Prostate gland (tissue), 2 donors: ENCODE results near the gene NDOR1.

Experiments
- POLR2A ChIP-seq: fragments of 450-650 bp; IDR thresholded peaks from one replicate; pipeline ENCODE4 v1.6.1; 2016; ENCODE audit warnings: antibody characterized with exemption, mild to moderate bottlenecking
- POLR2AphosphoS5 ChIP-seq: sonication (generic); formaldehyde crosslinking; IDR thresholded peaks from one replicate; pipeline ENCODE4 v1.6.1; 2017; ENCODE audit warnings: antibody characterized with exemption
- TF ChIP-seq, protein P1 (sequence below), 4 experiments: fragments of 200-600 bp in 2 of 4; fragments of 450-650 bp in 2 of 4; sonication (generic) in 2 of 4; IDR thresholded peaks; 1 replicate in 3 of 4; 2 replicates in 1 of 4; pipeline ENCODE4 v1.5.1; 2016 to 2019; ENCODE audit warnings: antibody characterized with exemption in 4 of 4, mild to moderate bottlenecking in 2 of 4, moderate library complexity in 2 of 4

- TF ChIP-seq, protein P1, sequence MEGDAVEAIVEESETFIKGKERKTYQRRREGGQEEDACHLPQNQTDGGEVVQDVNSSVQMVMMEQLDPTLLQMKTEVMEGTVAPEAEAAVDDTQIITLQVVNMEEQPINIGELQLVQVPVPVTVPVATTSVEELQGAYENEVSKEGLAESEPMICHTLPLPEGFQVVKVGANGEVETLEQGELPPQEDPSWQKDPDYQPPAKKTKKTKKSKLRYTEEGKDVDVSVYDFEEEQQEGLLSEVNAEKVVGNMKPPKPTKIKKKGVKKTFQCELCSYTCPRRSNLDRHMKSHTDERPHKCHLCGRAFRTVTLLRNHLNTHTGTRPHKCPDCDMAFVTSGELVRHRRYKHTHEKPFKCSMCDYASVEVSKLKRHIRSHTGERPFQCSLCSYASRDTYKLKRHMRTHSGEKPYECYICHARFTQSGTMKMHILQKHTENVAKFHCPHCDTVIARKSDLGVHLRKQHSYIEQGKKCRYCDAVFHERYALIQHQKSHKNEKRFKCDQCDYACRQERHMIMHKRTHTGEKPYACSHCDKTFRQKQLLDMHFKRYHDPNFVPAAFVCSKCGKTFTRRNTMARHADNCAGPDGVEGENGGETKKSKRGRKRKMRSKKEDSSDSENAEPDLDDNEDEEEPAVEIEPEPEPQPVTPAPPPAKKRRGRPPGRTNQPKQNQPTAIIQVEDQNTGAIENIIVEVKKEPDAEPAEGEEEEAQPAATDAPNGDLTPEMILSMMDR (IDR thresholded peaks at IDR 0.05): no peak
- TF ChIP-seq POLR2A (no peak), POLR2AphosphoS5 (no peak)
These were observed 40.2 kb downstream of the NDOR1 start for GRCh38 chr9:137245450-137246421.
